HG02840 (cell line): ENCODE measurements around the gene SGCG.

ENCODE experiments used
- ATAC-seq: cut with Tn5 transposase; IDR thresholded peaks from one replicate; pipeline ENCODE4 v1.9.1; 2021; ENCODE audit warnings: mild to moderate bottlenecking, moderate library complexity, moderate number of reproducible peaks; ENCODE audit not compliant: unreplicated experiment, low FRiP score

The SGCG gene

GRCh38 chr13:23322353-23323336, 141.9 kb downstream of the SGCG start:
- ATAC-seq: no peak

- ATAC-seq: no peak
Measured at GRCh38 chr13:23323946-23324709, 143.3 kb downstream of the SGCG start.

- no peak for ATAC-seq
Measured at GRCh38 chr13:23325191-23325590, 144.4 kb downstream of the SGCG start.

- ATAC-seq: no peak
Measured at GRCh38 chr13:23330356-23330755, 149.6 kb downstream of the SGCG start.

GRCh38 chr13:23339225-23339624, 158.4 kb downstream of the SGCG start:
- no peak for ATAC-seq

GRCh38 chr13:23344931-23345595, 164.3 kb downstream of the SGCG start:
- no peak for ATAC-seq

- no peak for ATAC-seq
Measured at GRCh38 chr13:23347601-23348000, 166.8 kb downstream of the SGCG start.

GRCh38 chr13:23348262-23349127, 167.7 kb downstream of the SGCG start:
- ATAC-seq: no peak

GRCh38 chr13:23349161-23349897, 168.6 kb downstream of the SGCG start:
- no peak for ATAC-seq

GRCh38 chr13:23350009-23350408, 169.2 kb downstream of the SGCG start:
- ATAC-seq: no peak

- no peak for ATAC-seq
Measured at GRCh38 chr13:23352161-23352560, 171.4 kb downstream of the SGCG start.

- ATAC-seq: no peak
Measured at GRCh38 chr13:23354520-23354919, 173.7 kb downstream of the SGCG start.

GRCh38 chr13:23356368-23356767, 175.6 kb downstream of the SGCG start:
- ATAC-seq: no peak

- ATAC-seq: no peak
Measured at GRCh38 chr13:23357349-23357748, 176.6 kb downstream of the SGCG start.

- no peak for ATAC-seq
Measured at GRCh38 chr13:23359882-23360281, 179.1 kb downstream of the SGCG start.

GRCh38 chr13:23365652-23366051, 184.9 kb downstream of the SGCG start:
- no peak for ATAC-seq

- no peak for ATAC-seq
Measured at GRCh38 chr13:23367907-23368306, 187.1 kb downstream of the SGCG start.

- no peak for ATAC-seq
Measured at GRCh38 chr13:23372264-23372906, 191.6 kb downstream of the SGCG start.
